HEK293T (cell line): ENCODE measurements around the gene NFIA.
A peak's percentile ranks its signal among the peaks of the same experiment; 100 is the strongest.

ENCODE experiments used
- CTCF ChIA-PET: fragments of 350-600 bp; formaldehyde crosslinking; extraction: SDS; loops from one replicate; lab custom pipeline; 2021; ENCODE audit warnings: antibody characterized with exemption, inconsistent platforms; lab: Yijun Ruan, JAX
- POLR2A ChIA-PET: fragments of 350-600 bp; formaldehyde crosslinking; extraction: SDS; loops from one replicate; lab custom pipeline; 2020; ENCODE audit warnings: antibody characterized with exemption, inconsistent platforms; lab: Yijun Ruan, JAX
- DNase-seq: peaks from one replicate; pipeline ENCODE4 v3.0.0; 2012; ENCODE audit warnings: mixed read lengths; ENCODE audit errors: extremely low spot score
- ARNT ChIP-seq: fragments of 450-650 bp; IDR thresholded peaks from 2 replicates; pipeline ENCODE4 v1.6.1; 2017; ENCODE audit warnings: mild to moderate bottlenecking
- BHLHE40 ChIP-seq: fragments of 450-650 bp; IDR thresholded peaks from 2 replicates; pipeline ENCODE4 v1.6.1; 2016; ENCODE audit warnings: mild to moderate bottlenecking, moderate library complexity, borderline replicate concordance
- CTBP1 ChIP-seq: fragments of 450-650 bp; IDR thresholded peaks from 2 replicates; pipeline ENCODE4 v1.6.1; 2016; ENCODE audit warnings: borderline replicate concordance
- ELF4 ChIP-seq: fragments of 450-650 bp; IDR thresholded peaks from 2 replicates; pipeline ENCODE4 v1.6.1; 2017; ENCODE audit warnings: antibody characterized with exemption
- FOXA1 ChIP-seq: fragments of 450-650 bp; IDR thresholded peaks from 2 replicates; pipeline ENCODE4 v1.6.1; 2016; ENCODE audit warnings: mild to moderate bottlenecking
- FOXK2 ChIP-seq: fragments of 450-650 bp; IDR thresholded peaks from 2 replicates; pipeline ENCODE4 v1.6.1; 2016; ENCODE audit warnings: mild to moderate bottlenecking
- FOXM1 ChIP-seq: fragments of 450-650 bp; IDR thresholded peaks from 2 replicates; pipeline ENCODE4 v1.6.1; 2017; ENCODE audit warnings: mild to moderate bottlenecking, borderline replicate concordance
- HDGF ChIP-seq: fragments of 450-650 bp; IDR thresholded peaks from 2 replicates; pipeline ENCODE4 v1.6.1; 2017; ENCODE audit warnings: antibody characterized with exemption, borderline replicate concordance
- L3MBTL2 ChIP-seq: fragments of 450-650 bp; conservative IDR thresholded peaks from 2 replicates; pipeline ENCODE4 v1.6.1; 2016; ENCODE audit warnings: mild to moderate bottlenecking
- LEF1 ChIP-seq: fragments of 450-650 bp; IDR thresholded peaks from 2 replicates; pipeline ENCODE4 v1.6.1; 2017; ENCODE audit warnings: mild to moderate bottlenecking, borderline replicate concordance
- NFRKB ChIP-seq: fragments of 450-650 bp; IDR thresholded peaks from 2 replicates; pipeline ENCODE4 v1.6.1; 2016; ENCODE audit warnings: mild to moderate bottlenecking, moderate library complexity
- PKNOX1 ChIP-seq: fragments of 450-650 bp; IDR thresholded peaks from 2 replicates; pipeline ENCODE4 v1.6.1; 2016
- SP1 ChIP-seq: fragments of 450-650 bp; IDR thresholded peaks from 2 replicates; pipeline ENCODE4 v1.6.1; 2017
- SUZ12 ChIP-seq: fragments of 450-650 bp; IDR thresholded peaks from 2 replicates; pipeline ENCODE4 v1.6.1; 2016; ENCODE audit warnings: mild to moderate bottlenecking
- TARDBP ChIP-seq: fragments of 450-650 bp; IDR thresholded peaks from 2 replicates; pipeline ENCODE4 v1.6.1; 2016
- ZNF384 ChIP-seq: fragments of 450-650 bp; IDR thresholded peaks from 2 replicates; pipeline ENCODE4 v1.6.1; 2016

Gene NFIA

GRCh38 chr1:61082311-61083012 lies at the start of gene NFIA:
Gene NFIA, plus strand, starts transcription at chr1:61082561.
- peak; percentile 55 for TF ChIP-seq L3MBTL2
- 0 out of 2 replicates have a peak, but pooled peaks have one; percentile 50 for TF ChIP-seq CTBP1
- TF ChIP-seq LEF1, result no peak
- TF ChIP-seq SP1, result no peak
- TF ChIP-seq TARDBP, result 0 out of 2 replicates have a peak, but pooled peaks have one; percentile 32
- peak; percentile 80 for TF ChIP-seq ZNF384
- ChIA-PET CTCF (interaction anchor here (0.6 kb wide), 2 partner anchors 12 to 27 kb away, joined by 3 to 6 read pairs; no protein-coding TSS in a partner anchor), POLR2A (interaction anchor here (0.5 to 2.2 kb wide), 16 partner anchors 12 to 309 kb away, joined by 3 to 12 read pairs (median 3); no protein-coding TSS in a partner anchor)
- DNase-seq, result peak; percentile 76

GRCh38 chr1:61035880-61036279 lies 46.5 kb upstream of the NFIA start:
- POLR2A ChIA-PET, result no interaction called here
- CTCF ChIA-PET, result no interaction called here
- no peak for TF ChIP-seq SP1
- no peak for TF ChIP-seq LEF1
- no peak for TF ChIP-seq SUZ12
- TF ChIP-seq HDGF, result no peak
- no peak for TF ChIP-seq ZNF384
- TF ChIP-seq FOXA1, result no peak
- TF ChIP-seq BHLHE40, result no peak
- TF ChIP-seq TARDBP, result no peak
- no peak for TF ChIP-seq FOXK2
- TF ChIP-seq NFRKB, result no peak
- TF ChIP-seq FOXM1, result no peak
- no peak for TF ChIP-seq CTBP1
- no peak for TF ChIP-seq PKNOX1
- no peak for TF ChIP-seq ARNT
- no peak for TF ChIP-seq ELF4
- TF ChIP-seq L3MBTL2, result no peak
- DNase-seq, result no peak

GRCh38 chr1:61042466-61043009 lies 39.8 kb upstream of the NFIA start:
- DNase-seq, result no peak
- TF ChIP-seq FOXA1, result no peak
- no peak for TF ChIP-seq CTBP1
- TF ChIP-seq PKNOX1, result no peak
- no peak for TF ChIP-seq L3MBTL2
- TF ChIP-seq SUZ12, result no peak
- TF ChIP-seq NFRKB, result no peak
- TF ChIP-seq HDGF, result no peak
- no peak for TF ChIP-seq TARDBP
- TF ChIP-seq LEF1, result no peak
- TF ChIP-seq ELF4, result no peak
- no peak for TF ChIP-seq SP1
- no peak for TF ChIP-seq FOXM1
- TF ChIP-seq ARNT, result no peak
- CTCF ChIA-PET, result interaction anchor here (0.7 to 2.6 kb wide), 7 partner anchors 20 to 1089 kb away, joined by 3 to 19 read pairs (median 3); no protein-coding TSS in a partner anchor
- POLR2A ChIA-PET, result interaction anchor here (1.4 kb wide), 1 partner anchor 35 kb away, joined by 3 read pairs; no protein-coding TSS in a partner anchor

GRCh38 chr1:61043010-61043820 lies 39.1 kb upstream of the NFIA start:
- CTCF ChIA-PET, result interaction anchor here (0.7 to 2.6 kb wide), 9 partner anchors 9 to 1088 kb away, joined by 3 to 19 read pairs (median 3); no protein-coding TSS in a partner anchor
- peak; percentile 47; the same call in 1 of the 2 replicates for TF ChIP-seq LEF1
- no peak for TF ChIP-seq BHLHE40
- TF ChIP-seq L3MBTL2, result 0 out of 2 replicates have a peak, but pooled peaks have one; percentile 24
- peak; percentile 84 for TF ChIP-seq NFRKB
- DNase-seq, result peak; percentile 92
- POLR2A ChIA-PET, result interaction anchor here (1.4 kb wide), 1 partner anchor 35 kb away, joined by 3 read pairs; no protein-coding TSS in a partner anchor

GRCh38 chr1:61046434-61046833 lies 35.9 kb upstream of the NFIA start:
- ChIA-PET CTCF (interaction anchor here (0.6 to 0.9 kb wide), 3 partner anchors 33 to 195 kb away, joined by 3 read pairs; no protein-coding TSS in a partner anchor), POLR2A (no interaction called here)
- no peak for DNase-seq
- TF ChIP-seq LEF1 (no peak), TARDBP (no peak), FOXK2 (no peak), FOXA1 (no peak), NFRKB (no peak), SUZ12 (no peak), BHLHE40 (no peak), HDGF (no peak), FOXM1 (no peak), PKNOX1 (no peak), ELF4 (no peak), SP1 (no peak), ZNF384 (no peak), L3MBTL2 (no peak), CTBP1 (no peak), ARNT (no peak)
